HCT116 (cell line): Measurements from ENCODE around the gene DND1. TPM values are rescaled to one million over a fixed set of nuclear protein-coding genes. Genes with fewer than 3 reads are reported as not detected.
"Not testable (repeated sequence)": the region's sequence is repeated elsewhere in the genome, so short reads cannot be mapped to it uniquely, and the experiment has no call there.

Source experiments
- ATAC-seq: fragments of 200-7000 bp; cut with Tn5 transposase; 2 replicates; pipeline ENCODE4 v1.9.1; 2020; ENCODE audit warnings: mild to moderate bottlenecking, moderate library complexity
- BruUV-seq: library from RNA; stranded (reverse); fragments of 400-500 nt; replicated peaks from 2 replicates; lab custom pipeline; 2021; lab: Mats Ljungman, UMichigan
- CTCF ChIA-PET: fragments of 300-600 bp; sonication (Branson Sonifier 250); formaldehyde crosslinking; loops from one replicate; lab custom pipeline; 2021; ENCODE audit warnings: antibody characterized with exemption; lab: Charles Lee
- POLR2A ChIA-PET: fragments of 300-600, 350-600 bp; sonication (Branson Sonifier 250); formaldehyde crosslinking; loops from one replicate; lab custom pipeline; 2021; ENCODE audit warnings: antibody characterized with exemption; lab: Charles Lee
- RAD21 ChIA-PET, 2 experiments: fragments of 300-600 bp; sonication (Branson Sonifier 250); formaldehyde crosslinking; loops; one replicate each; lab custom pipeline; 2023; ENCODE audit warnings: low total read pairs in 2 of 2; ENCODE audit not compliant: uncharacterized antibody in 2 of 2, unreplicated experiment in 2 of 2, low non-redundant PET in 1 of 2; lab: Charles Lee
- DNase-seq: peaks from one replicate; pipeline ENCODE4 v3.0.0-alpha.2; 2010; ENCODE audit warnings: low read depth, low spot score
- H2AFZ ChIP-seq: fragments of 200-600 bp; shearing (Covaris generic), sonication (generic); 2 replicates; pipeline ENCODE4 v1.6.1; 2017; ENCODE audit warnings: low read depth, mixed run types, mixed read lengths, antibody characterized with exemption, low read length; ENCODE audit not compliant: poor library complexity, severe bottlenecking
- H3K27ac ChIP-seq: 2 replicates; pipeline ENCODE4 v1.5.1; 2012; ENCODE audit warnings: low read depth, low read length
- H3K27me3 ChIP-seq: fragments of 200-600 bp; sonication (generic); 2 replicates; pipeline ENCODE4 v1.6.1; 2016; ENCODE audit warnings: mixed run types, low read length, mixed read lengths; ENCODE audit not compliant: insufficient read depth
- H3K36me3 ChIP-seq, 2 experiments: fragments of 200-500 bp in 1 of 2; fragments of 200-600 bp in 1 of 2; sonication (Bioruptor generic) in 1 of 2; sonication (generic) in 1 of 2; 2 replicates each; pipeline versions ENCODE4 v1.5.1 to v1.6.1; 2014 to 2016; ENCODE audit warnings: low read length in 2 of 2, inconsistent platforms in 1 of 2, mixed read lengths in 1 of 2, mixed run types in 1 of 2; ENCODE audit not compliant: insufficient read depth in 2 of 2, control insufficient read depth in 1 of 2
- H3K4me1 ChIP-seq, 2 experiments: fragments of 200-600 bp in 1 of 2; sonication (generic) in 1 of 2; 2 replicates each; pipeline versions ENCODE4 v1.5.1 to v1.6.1; 2012 to 2017; ENCODE audit warnings: low read length in 2 of 2, inconsistent platforms in 1 of 2, mild to moderate bottlenecking in 1 of 2, mixed read lengths in 1 of 2, mixed run types in 1 of 2, moderate library complexity in 1 of 2; ENCODE audit not compliant: insufficient read depth in 2 of 2, control insufficient read depth in 1 of 2
- H3K4me2 ChIP-seq: fragments of 200-600 bp; sonication (generic); 2 replicates; pipeline ENCODE4 v1.6.1; 2017; ENCODE audit warnings: mixed run types, low read length, mixed read lengths
- H3K4me3 ChIP-seq, 2 experiments: fragments of 200-600 bp in 1 of 2; sonication (generic) in 1 of 2; replicated peaks in 1 of 2; 2 replicates each; pipeline ENCODE4 v1.5.1; 2011 to 2016; ENCODE audit warnings: low read length in 2 of 2, control low read depth in 1 of 2, low read depth in 1 of 2, mild to moderate bottlenecking in 1 of 2, mixed read lengths in 1 of 2, mixed run types in 1 of 2
- H3K79me2 ChIP-seq: fragments of 200-600 bp; sonication (generic); 2 replicates; pipeline ENCODE4 v1.6.1; 2017; ENCODE audit warnings: mild to moderate bottlenecking, mixed run types, low read length, moderate library complexity, mixed read lengths; ENCODE audit not compliant: insufficient read depth
- H3K9ac ChIP-seq: fragments of 200-600 bp; sonication (generic); 2 replicates; pipeline ENCODE4 v1.6.1; 2016; ENCODE audit warnings: low read length, mixed read lengths
- H3K9me2 ChIP-seq: fragments of 200-600 bp; sonication (generic), shearing (Covaris generic); 2 replicates; pipeline ENCODE4 v1.6.1; 2017; ENCODE audit warnings: mixed run types, mild to moderate bottlenecking, moderate library complexity; ENCODE audit not compliant: insufficient read depth
- H3K9me3 ChIP-seq, 2 experiments: fragments of 200-500 bp in 1 of 2; fragments of 200-600 bp in 1 of 2; sonication (Bioruptor generic) in 1 of 2; sonication (generic) in 1 of 2; 2 replicates each; pipeline ENCODE4 v1.6.1; 2014 to 2017; ENCODE audit warnings: low read length in 2 of 2, mixed read lengths in 2 of 2, inconsistent platforms in 1 of 2, low read depth in 1 of 2, mild to moderate bottlenecking in 1 of 2, mixed run types in 1 of 2, moderate library complexity in 1 of 2; ENCODE audit not compliant: control insufficient read depth in 1 of 2, insufficient read depth in 1 of 2
- H4K20me1 ChIP-seq: fragments of 200-600 bp; sonication (generic), shearing (Covaris generic); 2 replicates; pipeline ENCODE4 v1.6.1; 2017; ENCODE audit warnings: mixed run types, mild to moderate bottlenecking, moderate library complexity; ENCODE audit not compliant: insufficient read depth
- CEBPB ChIP-seq: IDR thresholded peaks from 2 replicates; pipeline ENCODE4 v1.6.1; 2012; ENCODE audit warnings: low read depth
- ELF1 ChIP-seq: IDR thresholded peaks from 2 replicates; pipeline ENCODE4 v1.6.1; 2012; ENCODE audit warnings: low read depth, borderline replicate concordance
- EZH2 ChIP-seq: fragments of 200-600 bp; sonication (generic); IDR thresholded peaks from 2 replicates; pipeline ENCODE4 v1.6.1; 2017; ENCODE audit warnings: antibody characterized with exemption, mixed run types
- FOSL1 ChIP-seq: IDR thresholded peaks from 2 replicates; pipeline ENCODE4 v1.6.1; 2012; ENCODE audit warnings: low read depth
- POLR2A ChIP-seq: IDR thresholded peaks from 2 replicates; pipeline ENCODE4 v1.7.0; 2011; ENCODE audit warnings: borderline replicate concordance; ENCODE audit not compliant: insufficient read depth, insufficient read length; ENCODE audit errors: extremely low read depth
- POLR2AphosphoS5 ChIP-seq: IDR thresholded peaks from 2 replicates; pipeline ENCODE4 v1.6.1; 2011; ENCODE audit warnings: mild to moderate bottlenecking, low read depth, low read length, moderate library complexity
- RAD21 ChIP-seq: IDR thresholded peaks from 2 replicates; pipeline ENCODE4 v1.6.1; 2012; ENCODE audit warnings: low read depth, mild to moderate bottlenecking
- SIN3A ChIP-seq: IDR thresholded peaks from 2 replicates; pipeline ENCODE4 v1.6.1; 2012; ENCODE audit warnings: low read depth
- SRF ChIP-seq: IDR thresholded peaks from 2 replicates; pipeline ENCODE4 v1.6.1; 2012; ENCODE audit warnings: low read depth
- TCF7L2 ChIP-seq: IDR thresholded peaks from 2 replicates; pipeline ENCODE4 v1.7.0; 2011; ENCODE audit warnings: borderline replicate concordance, inconsistent platforms; ENCODE audit not compliant: insufficient read depth, insufficient read length; ENCODE audit errors: extremely low read depth
- YY1 ChIP-seq: IDR thresholded peaks from 2 replicates; pipeline ENCODE4 v1.6.1; 2011; ENCODE audit warnings: low read length, low read depth, moderate library complexity, mild to moderate bottlenecking; ENCODE audit not compliant: insufficient replicate concordance; ENCODE audit errors: extremely low read depth
- ZFX ChIP-seq: fragments of 450-650 bp; IDR thresholded peaks from 2 replicates; pipeline ENCODE4 v1.6.1; 2017
- intact Hi-C: fragments of 100-400 bp; cut with micrococcal nuclease; formaldehyde crosslinking; loops from 2 replicates; pipeline ENCODE4 v1.10.0; 2022
- total RNA-seq: library from RNA; stranded (reverse); gene quantifications from one replicate; pipeline ENCODE4 v1.2.1, GENCODE V29; 2021; ENCODE audit not compliant: unreplicated experiment
- TF ChIP-seq, protein P1 (sequence below): IDR thresholded peaks from 2 replicates; pipeline ENCODE4 v1.6.1; 2012
- TF ChIP-seq, protein P2 (sequence below): IDR thresholded peaks from 2 replicates; pipeline ENCODE4 v1.6.1; 2012; ENCODE audit warnings: low read depth

The DND1 gene
- total RNA-seq, 1 experiment from 2014 or later, result 2.3 TPM

DNA sequence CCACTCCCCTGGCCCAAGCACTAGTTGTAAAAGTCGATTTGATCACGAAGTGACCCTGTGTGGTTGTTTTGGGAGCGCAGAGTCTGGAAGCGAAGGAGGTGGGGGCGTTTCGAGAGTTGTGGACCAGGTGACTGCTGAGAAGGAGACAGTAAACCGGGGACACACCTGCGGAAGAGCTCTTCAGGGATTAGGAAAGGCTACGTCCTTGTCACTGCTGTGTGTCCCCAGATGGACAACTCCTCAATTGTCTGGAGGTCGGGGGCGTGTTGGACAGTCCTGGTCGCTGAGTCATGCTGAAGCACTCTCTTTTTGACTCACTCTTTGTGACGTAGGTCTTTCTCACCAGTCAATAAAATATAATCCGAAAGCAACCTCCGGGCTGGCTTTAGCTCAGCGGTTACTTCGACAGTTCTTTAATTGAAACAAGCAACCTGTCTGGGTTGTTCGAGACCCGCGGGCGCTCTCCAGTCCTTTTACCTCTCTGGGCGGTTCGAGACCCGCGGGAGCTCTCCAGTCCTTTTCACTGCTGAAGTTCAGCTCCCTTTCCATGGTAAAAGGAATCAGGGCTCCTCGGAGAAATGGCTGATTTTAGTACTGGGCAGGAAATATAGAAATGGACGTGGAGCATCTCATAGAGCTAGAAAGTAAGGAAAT, 37.6 kb upstream of the DND1 start (continued):
- TF ChIP-seq EZH2 (no peak), RAD21 (no peak)

DNA sequence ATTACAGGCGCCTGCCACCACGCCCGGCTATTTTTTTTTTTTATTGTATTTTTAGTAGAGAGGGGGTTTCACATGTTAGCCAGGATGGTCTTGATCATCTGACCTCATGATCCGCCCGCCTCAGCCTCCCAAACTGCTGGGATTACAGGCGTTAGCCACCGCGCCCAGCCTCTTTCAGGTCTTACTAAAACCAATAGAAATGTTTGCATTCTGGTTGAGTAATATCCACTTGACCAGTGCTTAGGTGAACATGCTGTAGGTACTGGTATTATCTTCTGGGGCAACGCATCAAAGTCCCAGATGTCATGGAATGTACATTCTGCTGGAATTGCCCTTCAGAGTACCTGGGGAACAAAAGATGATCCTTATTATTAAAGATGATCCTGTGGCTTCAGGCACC, 35.4 kb upstream of the DND1 start:
- H3K9me3 ChIP-seq, H2AFZ ChIP-seq, ATAC-seq, H3K9ac ChIP-seq, RAD21 ChIA-PET, H3K79me2 ChIP-seq, H4K20me1 ChIP-seq, H3K9me2 ChIP-seq, H3K4me2 ChIP-seq, DNase-seq, CTCF ChIA-PET, H3K27ac ChIP-seq, H3K27me3 ChIP-seq, BruUV-seq, POLR2A ChIA-PET, H3K4me3 ChIP-seq: not testable (repeated sequence)
- Histone ChIP-seq H3K4me1 (peaks cover 14 to 38% of the 10 kb centered on the region in 2 experiments), H3K36me3 (peaks cover 20 to 33% of the 10 kb centered on the region in 2 experiments)
- intact Hi-C loops, result loop anchor here (1.0 kb wide), 1 partner anchor 8 kb away; the partner anchor contains the start of gene ZMAT2

DNA sequence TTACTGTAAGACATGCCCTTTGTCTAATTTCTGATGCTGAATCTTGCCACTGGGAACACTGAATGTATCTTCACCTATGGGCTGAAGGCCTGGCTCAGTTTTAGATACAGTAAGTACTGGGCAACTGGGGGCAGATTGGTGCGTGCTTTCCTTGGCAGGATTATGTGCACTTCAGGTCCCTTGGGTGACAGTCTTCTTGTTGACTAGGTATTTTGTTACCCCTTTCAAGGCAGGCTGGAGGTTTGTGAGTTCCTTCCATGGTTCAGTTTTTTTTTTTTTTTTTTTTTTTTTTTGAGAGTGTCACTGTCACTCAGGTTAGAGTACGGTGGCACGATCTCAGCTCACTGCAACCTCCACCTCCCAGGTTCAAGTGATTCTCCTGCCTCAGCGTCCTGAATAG, 34.4 kb upstream of the DND1 start:
- Histone ChIP-seq H3K79me2 (no peaks in the 10 kb centered on the region; the same call in 1 of the 2 replicates), H3K9me2 (no peaks in the 10 kb centered on the region), H3K36me3 (peaks cover 27 to 41% of the 10 kb centered on the region in 2 experiments), H3K4me3 (no peak overlapping the region), H3K4me1 (peaks cover 14 to 38% of the 10 kb centered on the region in 2 experiments), H3K9me3 (no peaks in the 10 kb centered on the region), H2AFZ (no peak overlapping the region), H3K27ac (no peak overlapping the region), H3K27me3 (no peaks in the 10 kb centered on the region), H3K4me2 (no peak overlapping the region), H3K9ac (no peak overlapping the region), H4K20me1 (no peaks in the 10 kb centered on the region)
- RAD21 ChIA-PET, result no interaction called here
- intact Hi-C loops, result no loop called here
- POLR2A ChIA-PET, result interaction anchor here (0.7 kb wide), 1 partner anchor 18 kb away, joined by 4 read pairs; no protein-coding TSS in a partner anchor
- DNase-seq (no peak), ATAC-seq (no peak)
- BruUV-seq, result no TSS peak
- CTCF ChIA-PET, result no interaction called here
- TF ChIP-seq FOSL1 (no peak), SRF (no peak), SIN3A (no peak), ZFX (no peak), POLR2AphosphoS5 (no peak), POLR2A (no peak), CEBPB (no peak), YY1 (no peak), ELF1 (no peak), TCF7L2 (no peak)
- TF ChIP-seq, protein P1, sequence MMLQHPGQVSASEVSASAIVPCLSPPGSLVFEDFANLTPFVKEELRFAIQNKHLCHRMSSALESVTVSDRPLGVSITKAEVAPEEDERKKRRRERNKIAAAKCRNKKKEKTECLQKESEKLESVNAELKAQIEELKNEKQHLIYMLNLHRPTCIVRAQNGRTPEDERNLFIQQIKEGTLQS, result no peak
- TF ChIP-seq, protein P2, sequence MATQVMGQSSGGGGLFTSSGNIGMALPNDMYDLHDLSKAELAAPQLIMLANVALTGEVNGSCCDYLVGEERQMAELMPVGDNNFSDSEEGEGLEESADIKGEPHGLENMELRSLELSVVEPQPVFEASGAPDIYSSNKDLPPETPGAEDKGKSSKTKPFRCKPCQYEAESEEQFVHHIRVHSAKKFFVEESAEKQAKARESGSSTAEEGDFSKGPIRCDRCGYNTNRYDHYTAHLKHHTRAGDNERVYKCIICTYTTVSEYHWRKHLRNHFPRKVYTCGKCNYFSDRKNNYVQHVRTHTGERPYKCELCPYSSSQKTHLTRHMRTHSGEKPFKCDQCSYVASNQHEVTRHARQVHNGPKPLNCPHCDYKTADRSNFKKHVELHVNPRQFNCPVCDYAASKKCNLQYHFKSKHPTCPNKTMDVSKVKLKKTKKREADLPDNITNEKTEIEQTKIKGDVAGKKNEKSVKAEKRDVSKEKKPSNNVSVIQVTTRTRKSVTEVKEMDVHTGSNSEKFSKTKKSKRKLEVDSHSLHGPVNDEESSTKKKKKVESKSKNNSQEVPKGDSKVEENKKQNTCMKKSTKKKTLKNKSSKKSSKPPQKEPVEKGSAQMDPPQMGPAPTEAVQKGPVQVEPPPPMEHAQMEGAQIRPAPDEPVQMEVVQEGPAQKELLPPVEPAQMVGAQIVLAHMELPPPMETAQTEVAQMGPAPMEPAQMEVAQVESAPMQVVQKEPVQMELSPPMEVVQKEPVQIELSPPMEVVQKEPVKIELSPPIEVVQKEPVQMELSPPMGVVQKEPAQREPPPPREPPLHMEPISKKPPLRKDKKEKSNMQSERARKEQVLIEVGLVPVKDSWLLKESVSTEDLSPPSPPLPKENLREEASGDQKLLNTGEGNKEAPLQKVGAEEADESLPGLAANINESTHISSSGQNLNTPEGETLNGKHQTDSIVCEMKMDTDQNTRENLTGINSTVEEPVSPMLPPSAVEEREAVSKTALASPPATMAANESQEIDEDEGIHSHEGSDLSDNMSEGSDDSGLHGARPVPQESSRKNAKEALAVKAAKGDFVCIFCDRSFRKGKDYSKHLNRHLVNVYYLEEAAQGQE, result no peak
